Measurements from ENCODE around the gene BABAM2.

GRCh38 chr2:27866237-27866636 lies 24.3 kb upstream of the BABAM2 start:
- TF ChIP-seq JUND (IDR thresholded peaks at IDR 0.05) (no peak), TAF1 (conservative IDR thresholded peaks at IDR 0.05) (no peak), CTCF (IDR thresholded peaks at IDR 0.05; ENCODE audit: low read depth, low read length, missing input control) (no peak), SP1 (IDR thresholded peaks at IDR 0.05) (no peak), ZBTB33 (IDR thresholded peaks at IDR 0.05) (no peak), GABPA (IDR thresholded peaks at IDR 0.05 in 1 of 2, conservative IDR thresholded peaks at IDR 0.05 in 1 of 2) (no peak), REST (IDR thresholded peaks at IDR 0.05) (no peak)

Measured in liver (tissue), 3 donors.